Lower leg skin (tissue), 3 donors: ENCODE data around the gene DDB1.

ENCODE experiments used
- POLR2A ChIP-seq, 2 donors: fragments of 450-650 bp; IDR thresholded peaks; one replicate each; pipeline ENCODE4 v1.6.1; 2016 to 2017; ENCODE audit warnings: antibody characterized with exemption in 2 of 2, mild to moderate bottlenecking in 1 of 2, moderate library complexity in 1 of 2
- TF ChIP-seq, protein P1 (sequence below), 3 donors: fragments of 450-650 bp; IDR thresholded peaks; one replicate each; pipeline ENCODE4 v1.5.1; 2016; ENCODE audit warnings: antibody characterized with exemption in 3 of 3, mild to moderate bottlenecking in 3 of 3, moderate library complexity in 2 of 3

DNA sequence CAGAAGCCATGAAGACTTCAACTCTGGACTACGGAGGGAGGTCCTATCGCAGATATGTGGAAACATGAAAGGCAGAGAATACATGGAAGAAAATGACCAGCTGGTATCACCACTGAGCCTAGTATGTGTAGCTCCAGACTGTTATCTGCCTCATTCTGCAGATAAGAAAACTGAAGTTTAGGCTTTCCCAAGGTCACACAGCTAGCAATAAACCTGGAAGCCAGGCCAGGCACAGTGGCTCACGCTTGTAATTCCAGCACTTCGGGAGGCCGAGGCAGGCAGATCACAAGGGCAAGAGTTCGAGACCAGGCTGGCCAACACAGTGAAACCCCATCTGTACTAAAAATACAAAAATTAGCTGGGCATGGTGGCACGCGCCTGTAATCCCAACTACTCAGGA, 22.2 kb downstream of the DDB1 start:
- TF ChIP-seq, protein P1, sequence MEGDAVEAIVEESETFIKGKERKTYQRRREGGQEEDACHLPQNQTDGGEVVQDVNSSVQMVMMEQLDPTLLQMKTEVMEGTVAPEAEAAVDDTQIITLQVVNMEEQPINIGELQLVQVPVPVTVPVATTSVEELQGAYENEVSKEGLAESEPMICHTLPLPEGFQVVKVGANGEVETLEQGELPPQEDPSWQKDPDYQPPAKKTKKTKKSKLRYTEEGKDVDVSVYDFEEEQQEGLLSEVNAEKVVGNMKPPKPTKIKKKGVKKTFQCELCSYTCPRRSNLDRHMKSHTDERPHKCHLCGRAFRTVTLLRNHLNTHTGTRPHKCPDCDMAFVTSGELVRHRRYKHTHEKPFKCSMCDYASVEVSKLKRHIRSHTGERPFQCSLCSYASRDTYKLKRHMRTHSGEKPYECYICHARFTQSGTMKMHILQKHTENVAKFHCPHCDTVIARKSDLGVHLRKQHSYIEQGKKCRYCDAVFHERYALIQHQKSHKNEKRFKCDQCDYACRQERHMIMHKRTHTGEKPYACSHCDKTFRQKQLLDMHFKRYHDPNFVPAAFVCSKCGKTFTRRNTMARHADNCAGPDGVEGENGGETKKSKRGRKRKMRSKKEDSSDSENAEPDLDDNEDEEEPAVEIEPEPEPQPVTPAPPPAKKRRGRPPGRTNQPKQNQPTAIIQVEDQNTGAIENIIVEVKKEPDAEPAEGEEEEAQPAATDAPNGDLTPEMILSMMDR (IDR thresholded peaks at IDR 0.05) = no peak
- TF ChIP-seq POLR2A (IDR thresholded peaks at IDR 0.05) = no peak
